Right atrium auricular region (tissue), 2 donors: ENCODE measurements around the gene ZNF576. TPM values are rescaled to one million over a fixed set of nuclear protein-coding genes. Genes with fewer than 3 reads are reported as not detected.
A peak's percentile ranks its signal among the peaks of the same experiment; 100 is the strongest.

Experiments used
- DNase-seq: peaks from one replicate; pipeline ENCODE4 v3.0.0-alpha.2; 2019; ENCODE audit warnings: low spot score
- H3K27ac ChIP-seq, 2 donors: fragments of 200-600 bp; sonication (generic); 1 replicate in 1 of 2; 2 replicates in 1 of 2; pipeline ENCODE4 v1.5.1; 2016 to 2019
- H3K27me3 ChIP-seq, 2 donors: fragments of 200-600 bp; sonication (generic); one replicate each; pipeline versions ENCODE4 v1.5.1 to v1.6.0; 2017 to 2019
- H3K36me3 ChIP-seq: fragments of 200-600 bp; sonication (generic); one replicate; pipeline ENCODE4 v1.5.1; 2016
- H3K4me1 ChIP-seq, 2 donors: fragments of 200-600 bp; sonication (generic); one replicate each; pipeline versions ENCODE4 v1.5.1 to v1.6.0; 2017 to 2019
- H3K4me3 ChIP-seq, 2 donors: fragments of 200-600 bp; sonication (generic); 1 replicate in 1 of 2; 2 replicates in 1 of 2; pipeline ENCODE4 v1.5.1; 2017 to 2019; ENCODE audit warnings: mild to moderate bottlenecking in 1 of 2, moderate library complexity in 1 of 2
- H3K9me3 ChIP-seq, 2 donors: fragments of 200-600 bp; sonication (generic); one replicate each; pipeline ENCODE4 v1.5.1; 2019
- CTCF ChIP-seq, 2 donors: fragments of 200-600 bp; sonication (generic); IDR thresholded peaks; one replicate each; pipeline ENCODE4 v1.5.1; 2019; ENCODE audit warnings: antibody characterized with exemption in 2 of 2
- total RNA-seq, 2 donors: library from RNA; depleted of rRNA; stranded (reverse); fragments of >200 nt; gene quantifications; one replicate each; pipeline ENCODE4 v1.1.0, GENCODE V29; 2016

ZNF576 gene
- total RNA-seq, 2 donors from 2014 or later, result 8.9 to 16.4 TPM

GRCh38 chr19:43589277-43589676 is 7.1 kb upstream of the ZNF576 start:
- DNase-seq, result no peak
- Histone ChIP-seq H3K27ac (no peak overlapping the region), H3K4me3 (no peak overlapping the region), H3K9me3 (no peaks in the 10 kb centered on the region), H3K27me3 (no peaks in the 10 kb centered on the region), H3K4me1 (peaks cover 0 to 15% of the 10 kb centered on the region in 2 donors), H3K36me3 (peaks cover 32% of the 10 kb centered on the region)
- no peak for TF ChIP-seq CTCF (IDR thresholded peaks at IDR 0.05)

GRCh38 chr19:43589678-43590077 is 6.7 kb upstream of the ZNF576 start:
- no peaks in the 10 kb centered on the region for H3K9me3 ChIP-seq
- H3K27ac ChIP-seq, result no peak overlapping the region
- H3K4me1 ChIP-seq, result peaks cover 0 to 19% of the 10 kb centered on the region in 2 donors
- DNase-seq, result no peak
- TF ChIP-seq CTCF (IDR thresholded peaks at IDR 0.05), result no peak
- no peaks in the 10 kb centered on the region for H3K27me3 ChIP-seq
- H3K4me3 ChIP-seq, result no peak overlapping the region
- H3K36me3 ChIP-seq, result peaks cover 32% of the 10 kb centered on the region

- peaks cover 0 to 34% of the 10 kb centered on the region in 2 donors for H3K4me1 ChIP-seq
- no peaks in the 10 kb centered on the region for H3K27me3 ChIP-seq
- TF ChIP-seq CTCF (IDR thresholded peaks at IDR 0.05), result no peak
- H3K9me3 ChIP-seq, result no peaks in the 10 kb centered on the region
- DNase-seq, result no peak
- no peak overlapping the region for H3K27ac ChIP-seq
- H3K36me3 ChIP-seq, result peaks cover 32% of the 10 kb centered on the region
- no peak overlapping the region for H3K4me3 ChIP-seq
Measured at GRCh38 chr19:43591904-43592772, 4.3 kb upstream of the ZNF576 start.

GRCh38 chr19:43592800-43593350 is 3.5 kb upstream of the ZNF576 start:
- H3K27me3 ChIP-seq, result no peaks in the 10 kb centered on the region
- no peak for TF ChIP-seq CTCF (IDR thresholded peaks at IDR 0.05)
- no peak for DNase-seq
- peaks cover 32% of the 10 kb centered on the region for H3K36me3 ChIP-seq
- no peak overlapping the region for H3K27ac ChIP-seq
- H3K4me1 ChIP-seq, result peaks cover 0 to 41% of the 10 kb centered on the region in 2 donors
- no peak overlapping the region for H3K4me3 ChIP-seq
- H3K9me3 ChIP-seq, result no peaks in the 10 kb centered on the region

- Histone ChIP-seq H3K27ac (peak overlapping the region in 1 of 2 donors; percentile 96), H3K4me3 (peak overlapping the region; percentile 67 to 69), H3K27me3 (no peaks in the 10 kb centered on the region), H3K4me1 (peaks cover 0 to 41% of the 10 kb centered on the region in 2 donors), H3K9me3 (no peaks in the 10 kb centered on the region), H3K36me3 (peaks cover 39% of the 10 kb centered on the region)
- DNase-seq, result no peak
- TF ChIP-seq CTCF (IDR thresholded peaks at IDR 0.05), result no peak
Measured at GRCh38 chr19:43594081-43594697, 2.2 kb upstream of the ZNF576 start.
